Hematopoietic multipotent progenitor cell (in vitro differentiated cells): Measurements from ENCODE around the gene ADGRB3. TPM values are rescaled to one million over a fixed set of nuclear protein-coding genes. Genes with fewer than 3 reads are reported as not detected.
"Not testable (repeated sequence)": the region's sequence is repeated elsewhere in the genome, so short reads cannot be mapped to it uniquely, and the experiment has no call there.

Source experiments
- DNase-seq, 3 donors: peaks; one replicate each; pipeline ENCODE4 v3.0.0-alpha.2; 2011 to 2015; ENCODE audit warnings: low read depth in 2 of 3, low spot score in 2 of 3
- total RNA-seq: library from RNA; depleted of rRNA; stranded (reverse); fragments of >200 nt; gene quantifications from one replicate; pipeline ENCODE4 v1.2.3, GENCODE V29; 2012

The ADGRB3 gene
- total RNA-seq, 1 donor, result under 0.01 TPM

GRCh38 chr6:69097948-69098347 is 462.9 kb downstream of the ADGRB3 start:
- no peak for DNase-seq

DNA sequence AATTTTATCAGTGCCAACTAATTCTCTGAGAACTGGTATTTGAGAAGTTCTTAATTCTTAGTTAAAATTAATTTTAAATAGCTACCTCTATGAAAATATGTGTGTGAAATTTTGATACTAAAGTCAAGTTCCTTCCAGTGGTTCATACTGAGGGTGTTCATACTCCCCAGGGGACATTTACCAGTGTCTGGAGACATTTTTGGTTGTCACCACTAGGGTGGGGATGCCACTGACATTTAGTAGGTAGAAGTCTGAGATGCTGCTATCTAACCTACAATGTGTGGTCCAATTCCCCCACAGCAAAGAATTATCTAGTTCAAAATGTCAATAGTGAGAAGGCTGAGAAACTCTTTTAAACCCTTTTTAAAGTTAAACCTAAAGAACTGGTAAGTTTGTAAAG is 463.8 kb downstream of the ADGRB3 start:
- no peak for DNase-seq

GRCh38 chr6:69100772-69101171 is 465.7 kb downstream of the ADGRB3 start:
- DNase-seq, result no peak

- no peak for DNase-seq
These were observed 467.3 kb downstream of the ADGRB3 start for GRCh38 chr6:69102416-69102815.

DNA sequence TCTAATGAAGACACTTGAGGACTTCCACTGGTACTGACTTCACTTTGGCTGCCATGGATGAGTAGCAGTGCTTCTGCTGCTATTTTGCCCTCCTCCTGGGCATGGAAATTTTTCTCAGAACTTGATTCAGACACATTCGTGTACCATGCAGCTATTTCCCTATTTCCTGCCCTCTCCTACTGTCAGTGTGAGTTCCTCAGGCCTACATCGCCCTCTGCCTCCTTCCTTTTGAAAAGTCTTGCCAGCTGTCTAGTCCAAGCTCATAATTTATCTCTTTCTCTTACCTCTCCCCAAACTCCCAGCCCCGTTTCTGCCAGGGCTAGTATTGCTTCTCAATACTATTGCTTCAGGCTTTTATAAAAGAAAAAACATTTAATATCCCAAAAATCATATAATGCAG is 470.2 kb downstream of the ADGRB3 start:
- DNase-seq, result no peak

DNA sequence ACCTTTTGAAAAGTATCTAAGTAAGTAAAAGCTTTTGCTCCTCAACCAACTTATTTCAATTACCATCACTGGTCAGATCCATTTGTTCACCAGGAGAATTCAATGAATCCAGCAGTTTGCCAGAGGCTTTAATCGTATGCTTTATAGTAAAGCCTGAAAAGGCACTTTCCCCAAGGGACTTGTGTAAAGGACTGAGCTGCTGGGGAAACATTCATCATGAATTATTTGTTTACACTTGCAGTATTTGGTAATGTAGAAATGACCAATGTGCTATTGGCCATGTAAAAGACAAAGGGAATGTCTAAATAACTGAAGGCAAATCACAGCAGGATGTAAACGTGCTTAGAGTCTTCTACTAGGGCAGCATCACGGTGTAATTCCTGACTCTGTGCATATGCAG is 471.4 kb downstream of the ADGRB3 start:
- DNase-seq, result no peak

DNA sequence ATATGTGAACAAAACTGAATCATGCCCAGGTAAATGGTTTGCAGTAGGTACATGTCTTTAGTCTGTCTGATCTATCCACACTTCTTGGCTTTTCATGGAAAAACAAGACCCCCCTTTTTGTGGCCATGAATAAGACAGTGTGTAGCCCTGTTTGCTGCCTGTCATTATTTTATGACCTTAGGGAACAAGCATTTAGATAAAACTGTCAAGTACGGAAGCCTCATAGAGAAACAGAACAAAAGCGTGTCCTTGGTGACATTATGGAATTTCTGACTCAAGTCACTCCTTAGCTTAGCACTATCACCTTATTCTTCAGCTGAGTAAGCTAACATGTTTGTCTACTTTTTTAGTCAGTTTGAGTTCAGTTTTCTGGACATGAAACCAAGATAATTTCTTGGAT is 476.2 kb downstream of the ADGRB3 start:
- no peak for DNase-seq

DNA sequence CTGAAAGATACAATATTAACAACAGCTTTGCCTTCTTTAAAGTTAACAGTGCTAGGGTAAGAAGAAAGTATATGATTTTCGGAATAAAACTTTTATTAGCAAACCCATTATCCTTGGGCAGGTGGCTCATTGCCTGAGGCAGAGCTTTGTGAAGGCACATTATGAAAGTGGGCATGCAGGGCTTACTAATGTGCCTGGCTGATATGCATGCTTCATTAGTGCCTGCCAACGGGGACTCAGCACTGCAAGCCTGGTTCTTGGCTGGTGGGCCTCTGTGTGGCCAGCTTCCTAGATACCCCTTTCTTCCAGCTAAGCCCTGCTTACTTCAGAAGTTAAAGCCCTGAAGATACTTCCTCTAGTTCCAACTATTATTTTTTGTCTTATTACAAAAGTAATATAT is 481.6 kb downstream of the ADGRB3 start:
- no peak for DNase-seq

- not testable (repeated sequence) for DNase-seq
These were observed 486.7 kb downstream of the ADGRB3 start for GRCh38 chr6:69121461-69122406.

DNA sequence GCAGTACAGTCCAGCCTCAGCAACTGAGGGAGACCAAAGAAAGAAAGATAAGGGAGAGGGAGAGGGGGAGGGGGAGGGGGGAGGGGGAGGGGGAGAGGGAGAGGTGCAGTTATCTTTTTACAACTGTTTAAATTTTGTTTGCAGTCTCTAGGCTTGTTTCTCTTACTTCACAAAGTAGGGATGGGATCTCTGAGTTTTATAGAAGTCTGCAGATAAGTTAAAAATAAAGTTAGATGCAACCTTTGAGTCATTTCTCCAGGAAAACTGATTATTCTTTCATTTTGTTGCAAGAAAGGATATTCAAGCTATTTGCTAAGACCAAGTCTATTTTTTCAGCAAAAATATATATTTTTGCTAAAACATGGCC is 487.3 kb downstream of the ADGRB3 start:
- no peak for DNase-seq

DNA sequence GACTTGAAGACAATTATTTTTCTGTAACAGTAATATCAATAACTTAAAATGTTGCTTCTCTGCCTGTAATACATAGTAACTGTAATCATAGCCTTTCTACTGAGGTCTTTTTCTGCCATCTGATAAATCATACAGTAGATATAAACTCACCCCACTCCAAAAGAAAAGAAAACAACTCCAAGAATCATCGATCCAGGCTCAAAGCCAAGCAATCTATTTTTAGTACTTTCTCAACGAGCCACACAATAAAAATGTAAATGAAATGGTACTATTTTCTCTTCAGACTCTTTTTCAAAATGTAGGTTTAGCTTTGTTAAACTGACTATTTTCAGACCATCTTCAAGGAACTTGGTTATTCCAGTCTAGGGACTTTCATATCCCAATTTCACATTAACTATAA is 493.3 kb downstream of the ADGRB3 start:
- DNase-seq, result no peak

DNA sequence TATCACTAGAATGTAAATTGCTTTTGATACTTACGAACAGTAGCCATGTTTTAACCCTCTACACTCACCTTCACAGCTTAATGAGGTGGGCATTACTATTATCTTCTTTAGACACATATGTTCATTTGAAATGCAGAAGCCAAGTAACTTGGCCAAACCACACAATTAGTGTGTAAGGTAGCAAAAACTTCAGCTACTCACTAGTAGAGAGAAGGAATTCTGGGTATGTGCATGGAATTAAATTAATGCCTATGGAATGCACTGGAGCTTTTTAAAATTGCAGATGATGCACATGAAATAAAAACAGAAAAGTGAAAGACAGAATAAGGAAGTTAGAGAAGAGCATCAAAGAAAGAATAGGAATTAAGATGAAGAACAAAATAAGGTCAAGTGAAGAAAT is 494.0 kb downstream of the ADGRB3 start:
- DNase-seq, result no peak

- no peak for DNase-seq
These were observed 500.8 kb downstream of the ADGRB3 start for GRCh38 chr6:69135927-69136326.

DNA sequence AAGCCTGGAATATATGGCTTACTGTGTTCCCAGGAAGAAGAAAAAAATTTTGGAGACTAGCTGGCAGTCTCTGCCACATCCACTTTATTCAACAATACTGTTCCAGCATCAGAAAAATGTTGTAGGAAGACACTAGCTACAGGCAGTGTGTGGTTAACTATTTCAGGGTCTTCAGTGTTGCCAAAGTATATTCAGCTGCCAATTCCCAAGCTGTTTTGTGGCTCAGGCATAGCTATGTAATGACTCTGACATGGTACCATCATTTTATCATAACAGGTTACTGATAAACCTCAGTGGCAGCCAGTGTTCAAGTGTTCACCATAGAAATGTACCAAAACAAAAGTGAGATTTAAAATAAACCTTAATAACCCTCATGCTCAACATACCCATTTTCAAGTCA is 503.1 kb downstream of the ADGRB3 start:
- no peak for DNase-seq

DNA sequence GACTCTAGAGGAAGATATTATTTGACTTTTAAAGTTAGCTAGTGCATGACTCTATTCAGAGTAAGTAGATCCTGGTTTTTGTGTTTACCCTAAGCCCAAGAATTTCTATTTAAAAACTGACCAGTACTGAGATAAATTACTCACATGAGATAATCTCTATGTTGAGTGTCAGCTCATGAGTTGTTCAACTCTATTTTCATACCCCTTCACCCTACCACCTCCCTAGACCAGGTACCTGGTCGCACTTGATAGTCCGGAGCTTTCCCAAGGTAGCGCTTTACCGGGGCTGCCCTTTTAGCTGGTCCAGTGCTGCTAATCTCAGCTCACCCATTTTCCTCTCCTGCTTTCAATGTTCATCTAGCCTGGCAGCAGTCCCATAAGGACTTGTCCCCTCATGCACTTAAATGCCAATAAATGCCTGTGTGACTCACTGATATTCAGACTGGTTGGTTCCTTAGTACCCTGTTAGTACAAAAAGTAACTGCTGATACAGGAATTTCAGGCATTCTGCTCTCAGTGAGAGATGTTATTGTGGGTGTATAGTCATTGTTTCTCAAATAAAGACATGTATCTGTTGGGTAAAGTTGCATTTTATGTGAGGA is 503.9 kb downstream of the ADGRB3 start:
- no peak for DNase-seq

GRCh38 chr6:69145062-69145461 is 510.0 kb downstream of the ADGRB3 start:
- no peak for DNase-seq

GRCh38 chr6:69146385-69146784 is 511.3 kb downstream of the ADGRB3 start:
- no peak for DNase-seq

GRCh38 chr6:69155467-69155866 is 520.4 kb downstream of the ADGRB3 start:
- no peak for DNase-seq

GRCh38 chr6:69162811-69163210 is 527.7 kb downstream of the ADGRB3 start:
- no peak for DNase-seq

DNA sequence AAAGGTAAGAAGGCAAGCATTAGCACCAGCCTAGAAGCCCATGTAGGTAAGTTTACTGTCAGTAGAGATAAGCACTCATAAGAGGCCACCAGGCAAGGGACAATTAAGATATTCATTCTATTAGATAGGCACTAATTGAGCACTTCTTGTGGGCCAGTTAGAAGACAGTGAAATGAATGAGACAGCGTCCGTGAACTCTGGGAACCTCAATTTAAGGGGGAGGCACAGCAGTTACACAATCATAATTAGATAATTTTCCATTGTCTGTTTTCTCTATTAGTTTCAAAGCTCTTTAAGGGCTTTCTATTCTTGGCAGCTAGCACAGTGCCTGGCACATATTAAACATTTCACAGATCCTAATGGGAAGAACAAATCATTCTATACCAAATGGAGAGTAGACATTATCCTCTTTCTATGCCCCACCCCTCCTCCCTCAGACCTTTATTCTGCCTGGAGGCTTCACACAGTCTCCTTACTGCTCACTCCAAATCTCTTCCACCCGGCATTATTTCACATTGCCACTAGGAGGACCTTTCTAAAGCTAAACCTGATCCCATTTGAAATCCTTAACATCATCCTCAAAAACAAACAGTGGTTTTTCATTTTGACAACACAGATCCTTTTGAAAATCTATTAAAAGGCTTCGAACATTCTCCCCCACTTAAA is 529.6 kb downstream of the ADGRB3 start:
- no peak for DNase-seq

GRCh38 chr6:69179681-69180080 is 544.6 kb downstream of the ADGRB3 start:
- no peak for DNase-seq
